GM23248 (cell line): ENCODE data around the gene PPIP5K2.

ENCODE experiments used
- EZH2 ChIP-seq: fragments of 200-600 bp; sonication (generic); IDR thresholded peaks from 2 replicates; pipeline ENCODE4 v1.6.1; 2018; ENCODE audit warnings: antibody characterized with exemption, mild to moderate bottlenecking; ENCODE audit not compliant: insufficient read depth, poor library complexity, severe bottlenecking
- EZH2phosphoT487 ChIP-seq: fragments of 200-600 bp; sonication (generic); IDR thresholded peaks from 2 replicates; pipeline ENCODE4 v1.6.1; 2018; ENCODE audit warnings: antibody characterized with exemption, moderate library complexity, mild to moderate bottlenecking, low read depth; ENCODE audit not compliant: insufficient read depth

DNA sequence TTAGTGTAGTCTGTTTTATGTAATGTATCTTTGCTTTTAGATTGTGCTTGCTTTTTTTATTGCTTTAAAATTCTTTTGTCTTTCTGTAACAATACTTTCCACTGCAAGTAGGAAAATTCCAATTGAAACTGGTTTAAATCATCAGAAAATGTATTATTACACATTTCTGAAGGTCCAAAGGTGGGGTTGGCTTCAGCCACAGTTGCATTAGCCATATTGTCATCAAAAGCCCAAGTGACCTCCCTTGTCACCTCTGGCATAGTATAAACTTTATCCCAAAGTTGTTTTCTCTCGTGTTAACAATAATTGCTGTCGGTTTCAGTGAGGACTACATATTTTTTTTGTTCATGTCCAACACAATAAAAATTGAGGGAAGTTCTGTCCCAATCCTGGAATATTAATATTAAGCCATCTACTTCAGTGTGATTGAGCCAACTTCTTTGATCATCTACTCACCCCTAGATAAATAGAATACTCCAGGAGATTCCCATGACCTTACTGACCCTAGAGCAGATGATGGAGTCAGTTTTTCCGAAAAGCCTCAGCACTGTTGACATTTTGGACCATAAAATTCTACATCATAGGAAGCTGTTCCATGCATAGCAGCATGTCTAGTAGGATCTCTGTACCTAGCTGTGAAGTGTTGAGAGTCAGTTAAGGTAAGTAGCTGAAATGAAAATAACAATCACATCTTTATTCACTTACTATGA is 86.0 kb downstream of the PPIP5K2 start:
- TF ChIP-seq EZH2 (no peak), EZH2phosphoT487 (no peak)
